ENCODE data around the gene GSC2.

The GSC2 gene

DNA sequence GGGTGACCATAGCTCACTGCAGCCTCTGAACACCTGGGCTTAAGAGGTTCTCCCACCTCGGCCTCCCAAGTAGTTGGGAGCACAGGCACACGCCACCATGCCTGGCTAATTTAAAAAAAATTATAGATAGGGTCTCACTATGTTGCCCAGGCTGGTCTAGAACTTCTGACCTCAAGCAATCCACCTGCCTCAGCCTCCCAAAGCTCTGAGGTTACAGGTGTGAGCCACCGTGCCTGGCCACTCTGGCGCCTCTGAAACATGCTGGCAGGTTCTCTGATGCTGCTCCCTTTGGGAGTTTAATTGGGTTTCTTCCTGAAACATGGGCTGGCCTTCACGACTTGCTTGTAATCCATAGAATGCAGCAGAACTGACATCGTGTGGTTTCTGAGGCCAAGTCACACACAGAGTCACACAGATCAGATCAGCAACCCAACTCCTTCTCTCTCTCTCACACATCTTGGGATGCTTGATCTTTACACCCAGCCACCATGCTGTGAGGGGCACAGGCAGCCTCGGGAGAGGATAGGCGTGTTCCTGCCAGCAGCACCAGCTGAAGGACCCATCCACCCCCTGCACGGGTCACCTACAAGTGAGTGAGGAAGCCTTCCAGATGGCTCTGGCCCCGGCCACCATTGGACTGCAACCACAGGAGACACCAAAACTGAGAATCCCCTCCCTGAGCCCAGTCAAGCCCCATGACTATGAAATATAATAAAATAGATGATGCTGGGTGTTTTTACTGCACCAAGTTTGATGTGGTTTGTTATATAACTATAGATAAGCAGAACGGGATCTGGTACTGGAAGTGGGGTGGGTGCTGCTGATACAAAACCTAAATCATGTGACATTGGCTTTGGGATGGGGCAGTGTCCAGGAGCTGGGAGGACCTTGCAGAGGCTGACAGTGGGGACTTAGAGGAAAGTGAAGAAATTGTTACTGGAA, 3.1 kb upstream of the GSC2 start:
- FAIRE-seq, result no peak

- no peak for FAIRE-seq
Measured at GRCh38 chr22:19151329-19152191, 1.5 kb upstream of the GSC2 start.

- FAIRE-seq, result no peak
Measured at GRCh38 chr22:19150482-19151328, 613 bp upstream of the GSC2 start.

DNA sequence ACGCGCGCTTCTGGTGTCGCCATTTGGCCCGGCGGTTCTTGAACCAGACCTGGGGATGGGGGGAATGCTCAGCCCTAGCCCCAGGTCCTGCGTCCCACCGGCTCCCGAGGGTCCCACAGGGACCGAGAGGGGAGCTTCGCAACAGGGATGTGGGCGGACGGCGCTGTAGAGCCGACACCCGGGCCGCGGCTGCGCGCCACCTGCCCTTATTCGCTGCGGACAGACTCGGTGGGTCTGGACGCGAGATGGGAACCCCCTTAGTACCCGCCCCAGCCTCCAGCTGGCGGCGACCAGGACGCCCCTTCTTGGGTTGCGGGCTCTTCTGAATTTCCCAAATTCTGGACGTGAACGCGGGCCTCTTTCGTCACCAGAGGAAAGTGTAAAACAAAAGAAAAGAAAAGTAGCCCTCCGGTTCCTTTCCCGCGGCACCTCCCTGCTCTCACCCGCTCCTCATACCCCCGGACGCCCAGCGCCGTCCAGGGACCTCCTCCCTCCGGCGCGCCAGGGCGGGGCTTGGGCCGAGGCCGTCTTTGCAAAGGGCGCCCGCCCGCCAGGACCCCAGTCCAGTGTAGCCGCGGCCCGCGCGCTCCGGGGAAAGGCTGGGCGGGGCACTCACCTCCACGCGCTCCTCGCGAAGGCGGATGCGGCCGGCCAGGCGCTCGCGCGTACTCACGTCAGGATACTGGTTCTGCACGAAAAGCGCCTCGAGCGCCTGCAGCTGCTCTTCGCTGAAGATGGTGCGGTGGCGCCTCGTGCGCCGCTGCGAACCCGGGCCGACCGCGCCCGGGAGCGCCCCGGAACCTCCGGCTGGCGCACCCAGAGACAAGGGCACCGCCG, 827 bp downstream of the GSC2 start:
- no peak for FAIRE-seq

GRCh38 chr22:19148417-19149046, 1.6 kb downstream of the GSC2 start:
- no peak for FAIRE-seq

- FAIRE-seq, result no peak
Measured at GRCh38 chr22:19147195-19147780, 2.8 kb downstream of the GSC2 start.

- no peak for FAIRE-seq
Measured at GRCh38 chr22:19146215-19146968, 3.7 kb downstream of the GSC2 start.

GRCh38 chr22:19143967-19144400, 6.1 kb downstream of the GSC2 start:
- no peak for FAIRE-seq

- no peak for FAIRE-seq
Measured at GRCh38 chr22:19143212-19143611, 6.9 kb downstream of the GSC2 start.

- no peak for FAIRE-seq
Measured at GRCh38 chr22:19142394-19142793, 7.7 kb downstream of the GSC2 start.

DNA sequence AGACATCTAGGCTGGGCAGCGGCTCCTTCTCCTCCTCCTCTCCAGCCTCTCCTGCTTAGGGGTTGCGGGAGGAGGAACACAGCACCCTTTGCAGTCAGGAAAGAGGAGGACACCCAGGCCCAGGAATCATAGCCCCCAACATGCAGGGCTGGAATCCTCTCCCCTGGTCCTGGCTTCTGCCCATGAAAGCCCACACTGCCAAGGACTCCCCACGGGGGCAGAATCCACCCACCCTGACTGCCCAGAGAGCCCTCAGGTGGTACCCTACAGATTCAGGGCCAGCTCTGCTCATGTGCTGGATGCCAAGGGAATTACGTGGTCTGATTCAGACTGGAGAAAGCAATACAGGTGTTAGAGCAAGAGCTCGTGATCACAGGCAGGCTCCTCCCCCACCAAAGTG, 10.1 kb downstream of the GSC2 start:
- no peak for FAIRE-seq

- FAIRE-seq, result no peak
Measured at GRCh38 chr22:19139001-19139356, 11.1 kb downstream of the GSC2 start.

GRCh38 chr22:19138217-19139000, 11.7 kb downstream of the GSC2 start:
- FAIRE-seq, result no peak

GRCh38 chr22:19137384-19138216, 12.5 kb downstream of the GSC2 start:
- no peak for FAIRE-seq

DNA sequence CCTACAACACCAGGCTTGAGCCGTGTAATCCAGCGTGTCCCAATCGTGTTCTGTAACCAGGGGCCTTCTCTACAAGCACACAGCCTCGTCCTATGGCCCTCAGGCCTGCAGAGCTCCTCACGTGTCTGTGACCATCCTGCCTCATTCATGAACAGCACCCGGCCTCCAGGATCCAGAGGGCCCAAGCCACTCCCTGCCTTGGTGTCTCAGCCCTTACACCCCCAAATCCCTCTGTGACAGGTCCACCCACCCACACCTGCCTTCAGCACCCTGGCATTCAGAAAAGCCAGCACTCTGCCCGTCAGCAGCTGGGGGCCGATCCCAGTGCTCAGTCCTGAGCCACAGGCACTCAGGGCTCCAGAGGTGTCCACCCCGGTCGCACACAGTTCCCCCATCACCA, 13.2 kb downstream of the GSC2 start:
- FAIRE-seq, result no peak

- no peak for FAIRE-seq
Measured at GRCh38 chr22:19134874-19135273, 15.2 kb downstream of the GSC2 start.

- FAIRE-seq, result no peak
Measured at GRCh38 chr22:19134176-19134831, 15.8 kb downstream of the GSC2 start.

DNA sequence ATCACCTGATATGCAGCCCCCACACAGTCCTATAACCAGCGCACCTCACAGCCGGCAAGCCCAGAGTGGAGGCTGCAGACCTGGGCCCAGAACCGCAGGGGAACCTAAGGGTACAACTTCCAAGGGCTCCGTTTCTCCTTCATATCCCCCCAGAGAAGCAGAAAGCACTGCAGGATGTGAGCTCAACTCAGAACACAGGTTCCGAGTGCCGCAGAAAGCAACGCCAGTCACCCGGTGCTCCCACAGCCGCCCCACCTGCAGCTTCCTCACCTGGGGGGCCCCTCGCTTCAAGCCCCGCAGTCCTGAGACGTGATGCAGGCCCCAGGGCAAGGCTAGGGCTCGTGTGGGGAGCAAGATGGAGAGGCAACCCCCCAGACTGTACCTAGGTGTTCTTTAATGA, 16.5 kb downstream of the GSC2 start:
- no peak for FAIRE-seq
